Effector CD8-positive, alpha-beta T cell (primary cell): ENCODE data around the gene ANKRD29.
"Not testable (repeated sequence)": the region's sequence is repeated elsewhere in the genome, so short reads cannot be mapped to it uniquely, and the experiment has no call there.

ENCODE experiments used
- DNase-seq: peaks from one replicate; lab custom pipeline; 2025; lab: John Stamatoyannopoulos, UW

Gene ANKRD29

DNA sequence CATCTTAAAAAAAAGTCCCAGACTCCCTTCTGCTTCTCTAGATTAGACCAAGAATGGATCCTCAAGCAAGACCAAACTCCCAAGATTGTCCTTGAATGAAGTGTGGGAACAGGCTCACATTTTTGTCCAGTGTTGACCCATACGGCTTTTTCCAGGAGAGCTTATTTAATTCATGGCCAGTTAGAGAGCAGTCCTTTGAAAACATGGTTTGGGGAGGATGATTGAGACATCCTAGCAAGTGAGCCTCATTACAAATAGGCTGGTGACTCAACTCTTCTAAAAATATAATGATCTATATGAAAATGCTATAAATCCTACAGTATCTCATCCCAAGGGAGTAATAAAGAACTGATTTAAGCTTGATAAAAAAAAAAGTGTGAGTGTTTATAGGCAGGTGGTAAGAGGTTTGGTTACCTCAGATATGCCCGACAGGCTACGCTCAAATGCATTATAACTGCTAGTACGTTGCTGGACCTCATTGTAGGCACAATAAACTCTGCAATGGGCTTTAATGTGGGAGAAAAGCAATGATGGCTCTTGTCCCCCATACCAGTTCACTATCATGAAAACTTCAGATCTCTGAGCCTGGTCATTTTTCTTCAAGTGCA lies 17.0 kb downstream of the ANKRD29 start:
- DNase-seq, result no peak

- no peak for DNase-seq
These were observed 18.8 kb downstream of the ANKRD29 start for GRCh38 chr18:23643815-23644490.

GRCh38 chr18:23641937-23642666 lies 20.6 kb downstream of the ANKRD29 start:
- no peak for DNase-seq

GRCh38 chr18:23641143-23641720 lies 21.5 kb downstream of the ANKRD29 start:
- DNase-seq, result no peak

DNA sequence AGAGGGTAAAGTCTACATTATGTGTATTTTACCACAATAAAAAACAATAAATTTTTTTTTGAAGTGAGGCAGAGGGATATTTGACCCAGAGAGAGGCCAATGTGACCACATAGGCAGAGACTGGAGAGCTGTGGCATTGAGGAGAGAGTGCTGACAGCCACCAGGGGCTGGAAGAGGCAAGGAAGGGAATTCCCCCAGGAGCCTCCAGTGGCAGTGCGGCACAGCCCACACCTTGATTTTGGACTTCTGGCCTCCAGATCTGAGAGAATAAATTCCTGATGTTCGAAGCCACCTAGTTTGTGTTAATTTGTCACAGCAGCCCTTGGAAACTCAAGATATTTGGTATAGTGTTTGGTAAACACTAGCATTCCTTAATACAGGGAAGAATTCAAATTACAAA lies 22.7 kb downstream of the ANKRD29 start:
- no peak for DNase-seq

- DNase-seq, result not testable (repeated sequence)
These were observed 26.3 kb downstream of the ANKRD29 start for GRCh38 chr18:23636433-23636832.

DNA sequence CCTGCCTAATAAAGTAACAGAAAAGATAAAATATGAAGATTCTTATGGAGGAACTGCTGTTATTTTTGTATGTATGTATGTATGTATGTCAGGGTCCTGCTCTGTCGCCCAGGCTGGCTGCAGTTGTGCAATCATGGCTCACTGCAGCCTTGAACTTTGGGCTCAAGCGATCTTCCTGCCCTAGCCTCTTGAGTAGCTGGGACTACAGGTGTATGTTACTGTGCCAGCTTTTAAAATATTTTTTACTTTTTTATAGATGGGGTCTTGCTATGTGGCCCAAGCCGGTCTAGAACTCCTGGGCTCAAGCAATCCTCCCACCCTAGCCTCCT lies 26.7 kb downstream of the ANKRD29 start:
- DNase-seq, result no peak

- no peak for DNase-seq
These were observed 27.2 kb downstream of the ANKRD29 start for GRCh38 chr18:23635283-23636070.

- no peak for DNase-seq
These were observed 28.0 kb downstream of the ANKRD29 start for GRCh38 chr18:23634692-23635091.

DNA sequence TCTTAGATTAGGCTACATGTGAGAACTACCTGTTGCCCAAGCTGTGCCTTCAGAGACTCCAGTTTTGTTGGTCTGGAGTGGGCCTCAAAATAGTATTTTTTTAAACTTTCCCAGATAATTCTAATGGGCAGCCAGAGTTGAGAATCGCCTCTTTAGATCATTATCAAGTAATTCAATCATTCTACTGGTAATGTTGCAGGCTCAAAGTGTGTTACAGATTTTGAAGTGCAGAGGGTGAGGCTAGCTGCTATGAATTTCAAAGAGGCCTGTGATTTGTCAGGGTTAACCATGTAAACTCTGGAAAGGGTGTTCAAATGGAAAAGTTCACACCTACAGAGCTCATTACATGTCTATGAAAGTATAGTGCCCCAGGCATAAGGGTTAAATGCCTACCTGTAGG lies 30.1 kb downstream of the ANKRD29 start:
- no peak for DNase-seq

DNA sequence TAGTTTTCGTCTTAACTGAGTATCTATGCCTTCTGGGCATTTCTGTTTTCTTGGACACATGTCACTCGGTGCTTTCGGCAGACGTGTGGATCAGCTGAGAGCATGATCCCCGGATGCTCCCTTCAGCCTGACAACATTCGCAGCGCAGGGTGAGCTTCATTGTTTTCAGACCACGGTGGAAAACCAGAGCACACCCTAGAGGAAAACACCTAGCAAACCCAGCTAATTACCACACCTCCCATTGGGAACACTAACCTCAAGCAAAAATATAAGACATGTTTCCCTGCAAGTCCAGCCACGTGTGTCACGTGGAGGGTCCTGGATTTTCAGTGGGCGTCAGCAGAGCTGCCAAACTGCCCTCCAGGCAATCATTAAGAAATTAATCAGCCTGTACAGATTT lies 31.0 kb downstream of the ANKRD29 start:
- no peak for DNase-seq

GRCh38 chr18:23631312-23631711 lies 31.4 kb downstream of the ANKRD29 start:
- DNase-seq, result no peak

DNA sequence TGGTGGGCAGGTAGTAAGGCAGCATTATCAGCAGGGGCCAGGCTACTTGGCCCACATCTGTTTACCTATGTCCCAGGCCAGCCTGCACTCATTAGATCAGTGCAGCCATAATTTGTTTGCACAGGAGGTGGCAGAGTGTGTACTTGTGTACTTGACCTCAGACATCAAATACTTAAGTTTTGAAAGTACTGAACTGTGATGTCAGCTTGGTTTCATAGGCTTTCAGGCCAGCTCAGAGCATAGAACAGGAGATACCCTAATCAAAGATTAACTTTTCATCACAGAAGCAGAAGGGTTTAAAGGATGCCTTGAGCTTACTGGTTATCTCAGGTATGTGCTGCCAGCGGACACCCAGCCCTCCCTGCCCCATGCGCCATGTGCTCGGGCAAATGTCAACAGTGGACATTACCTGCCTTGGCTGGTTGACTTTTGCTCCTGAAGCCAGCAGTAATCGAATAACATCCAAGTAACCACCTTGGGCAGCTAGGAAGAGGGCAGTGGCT lies 33.2 kb downstream of the ANKRD29 start:
- DNase-seq, result no peak

DNA sequence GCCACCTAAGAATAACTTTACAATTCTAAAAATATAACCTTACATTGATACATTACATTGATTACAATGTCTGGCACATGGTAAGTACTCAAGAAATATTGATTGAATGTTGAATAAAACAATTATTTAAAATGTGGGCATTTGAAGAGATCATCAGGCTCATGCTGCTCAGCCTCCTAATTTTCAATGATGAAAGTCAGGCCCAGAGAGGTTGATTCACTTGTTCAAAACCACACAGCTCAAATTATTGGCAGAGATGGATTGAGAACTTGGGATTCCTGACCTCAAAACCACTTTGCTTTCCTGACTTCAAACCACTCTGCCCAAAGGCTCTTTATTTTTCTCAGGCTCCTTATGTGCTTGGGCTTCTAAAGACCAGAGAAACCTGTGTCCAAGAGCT lies 34.7 kb downstream of the ANKRD29 start:
- no peak for DNase-seq

DNA sequence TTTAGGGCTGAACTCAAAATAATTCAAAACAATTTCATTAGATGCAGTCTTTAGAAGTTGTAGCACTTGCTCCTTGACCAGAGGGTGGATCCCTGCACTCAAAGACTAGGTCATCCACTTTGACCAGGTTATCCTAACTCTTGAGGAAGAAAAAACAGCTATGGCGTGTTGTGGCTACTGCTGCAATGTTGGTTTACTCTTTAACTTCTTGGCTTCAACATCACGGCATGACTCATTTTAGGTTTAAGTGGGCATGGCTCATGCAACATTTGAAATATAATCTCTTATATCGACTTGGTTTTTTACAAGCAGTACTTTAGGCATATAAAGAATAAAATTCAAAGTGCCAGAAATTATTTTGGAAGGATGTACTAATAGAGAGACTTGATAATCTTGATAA lies 35.4 kb downstream of the ANKRD29 start:
- DNase-seq, result no peak

- DNase-seq, result no peak
These were observed 36.0 kb downstream of the ANKRD29 start for GRCh38 chr18:23626451-23627279.

DNA sequence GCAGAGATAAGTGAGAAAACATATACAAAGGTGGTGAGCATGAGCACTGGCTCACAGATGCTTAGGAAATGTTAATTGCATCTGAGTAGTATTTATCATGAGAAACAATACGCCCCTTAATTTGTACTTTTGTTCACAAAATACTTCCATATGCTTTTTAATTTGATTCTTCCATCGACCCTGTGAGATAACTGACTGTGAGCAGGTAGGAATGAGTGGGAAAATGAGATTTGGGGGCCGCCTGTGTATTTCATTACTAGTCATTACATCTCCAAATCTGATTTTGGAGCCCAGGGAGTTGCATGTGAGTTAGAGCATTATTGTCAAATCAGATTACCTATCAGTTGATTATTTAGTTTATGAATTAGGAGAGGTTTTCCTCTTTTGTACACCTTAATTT lies 39.7 kb downstream of the ANKRD29 start:
- DNase-seq, result no peak

- no peak for DNase-seq
These were observed 43.3 kb downstream of the ANKRD29 start for GRCh38 chr18:23619388-23619881.

DNA sequence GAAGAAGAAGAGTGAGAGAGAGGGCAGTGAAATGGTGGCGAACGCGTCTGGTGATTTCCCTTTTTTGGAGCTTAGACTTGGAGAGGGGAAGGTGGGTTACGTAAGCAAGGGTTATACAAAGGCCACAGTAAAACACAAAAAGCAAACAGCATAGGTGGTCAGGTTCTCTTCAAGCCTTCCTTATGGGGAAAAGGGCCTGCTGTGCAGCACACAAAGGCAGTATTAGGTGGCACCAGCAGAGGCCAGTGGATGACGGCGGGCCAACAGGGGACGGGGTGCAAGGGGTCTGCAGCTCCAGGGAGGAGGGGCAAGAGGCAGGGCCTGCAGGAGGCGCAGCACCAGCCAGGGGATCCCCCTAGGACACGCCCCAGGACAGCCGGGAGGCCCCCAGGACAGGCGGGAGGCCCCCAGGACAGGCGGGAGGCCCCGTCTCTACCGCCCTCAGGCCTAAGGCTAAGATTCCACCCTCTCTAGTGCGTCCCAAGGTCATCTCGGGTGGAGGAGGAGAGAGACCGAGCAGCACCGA lies 43.8 kb downstream of the ANKRD29 start:
- no peak for DNase-seq

GRCh38 chr18:23617412-23618014 lies 45.2 kb downstream of the ANKRD29 start:
- DNase-seq, result no peak
